ENCODE results near the gene TTYH2.

Gene TTYH2

DNA sequence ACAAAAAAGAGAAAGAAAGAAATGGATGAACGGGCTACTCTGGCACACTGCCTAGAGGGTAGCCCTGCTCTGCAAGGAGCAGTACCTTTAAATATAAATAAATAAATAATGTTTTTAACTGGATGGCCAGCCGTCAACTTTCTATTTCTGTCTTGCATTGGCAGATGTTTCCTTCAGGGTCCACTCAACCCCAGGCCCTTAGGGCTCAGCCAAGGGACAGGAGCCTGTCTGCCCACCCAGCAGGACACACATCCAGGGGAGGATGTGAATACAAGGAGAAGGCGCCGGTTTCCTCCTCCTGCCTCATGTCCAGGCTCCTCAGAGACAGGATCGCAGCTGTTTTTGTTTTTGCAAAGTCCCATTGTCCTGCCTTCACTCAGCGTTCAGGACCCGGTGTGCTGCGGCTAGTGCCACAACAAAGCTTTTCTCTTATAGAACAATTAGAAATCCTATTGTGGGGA, 22.6 kb downstream of the TTYH2 start:
- H3K4me3 Mint-ChIP-seq: no peak overlapping the region

DNA sequence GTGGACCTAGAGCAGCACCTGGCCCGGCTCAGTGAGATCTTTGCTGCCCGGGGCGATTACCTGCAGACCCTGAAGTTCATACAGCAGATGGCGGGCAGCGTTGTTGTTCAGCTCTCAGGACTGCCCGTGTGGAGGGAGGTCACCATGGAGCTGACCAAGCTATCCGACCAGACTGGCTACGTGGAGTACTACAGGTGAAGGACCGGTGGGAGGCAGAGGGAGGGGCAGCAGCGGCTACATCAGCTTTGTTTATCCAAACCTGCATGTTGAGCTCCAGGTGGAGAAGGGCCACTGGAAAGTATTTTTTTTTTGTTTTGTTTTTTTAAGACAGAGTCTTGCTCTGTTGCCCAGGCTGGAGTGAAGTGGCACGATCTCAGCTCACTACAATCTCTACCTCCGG, 23.9 kb downstream of the TTYH2 start:
- Mint-ChIP-seq H3K9me3 (no peaks in the 10 kb centered on the region), H3K36me3 (ENCODE audit: low read depth) (peaks cover 8% of the 10 kb centered on the region), H3K27ac (no peak overlapping the region), H3K4me1 (peaks cover 49% of the 10 kb centered on the region), H3K27me3 (ENCODE audit: low read depth) (peaks cover 10% of the 10 kb centered on the region), H3K4me3 (no peak overlapping the region)
- TF ChIP-seq, protein P1, sequence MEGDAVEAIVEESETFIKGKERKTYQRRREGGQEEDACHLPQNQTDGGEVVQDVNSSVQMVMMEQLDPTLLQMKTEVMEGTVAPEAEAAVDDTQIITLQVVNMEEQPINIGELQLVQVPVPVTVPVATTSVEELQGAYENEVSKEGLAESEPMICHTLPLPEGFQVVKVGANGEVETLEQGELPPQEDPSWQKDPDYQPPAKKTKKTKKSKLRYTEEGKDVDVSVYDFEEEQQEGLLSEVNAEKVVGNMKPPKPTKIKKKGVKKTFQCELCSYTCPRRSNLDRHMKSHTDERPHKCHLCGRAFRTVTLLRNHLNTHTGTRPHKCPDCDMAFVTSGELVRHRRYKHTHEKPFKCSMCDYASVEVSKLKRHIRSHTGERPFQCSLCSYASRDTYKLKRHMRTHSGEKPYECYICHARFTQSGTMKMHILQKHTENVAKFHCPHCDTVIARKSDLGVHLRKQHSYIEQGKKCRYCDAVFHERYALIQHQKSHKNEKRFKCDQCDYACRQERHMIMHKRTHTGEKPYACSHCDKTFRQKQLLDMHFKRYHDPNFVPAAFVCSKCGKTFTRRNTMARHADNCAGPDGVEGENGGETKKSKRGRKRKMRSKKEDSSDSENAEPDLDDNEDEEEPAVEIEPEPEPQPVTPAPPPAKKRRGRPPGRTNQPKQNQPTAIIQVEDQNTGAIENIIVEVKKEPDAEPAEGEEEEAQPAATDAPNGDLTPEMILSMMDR (IDR thresholded peaks at IDR 0.05; ENCODE audit: unreplicated experiment in 3 of 3): no peak

More for the DNA sequence above, 22.6 kb downstream of the TTYH2 start:
- Mint-ChIP-seq H3K4me1 (peaks cover 46% of the 10 kb centered on the region), H3K27me3 (ENCODE audit: low read depth) (peaks cover 7% of the 10 kb centered on the region), H3K9me3 (no peaks in the 10 kb centered on the region), H3K27ac (peak overlapping the region in 2 of 3 experiments; percentile 15 to 84), H3K36me3 (ENCODE audit: low read depth) (peaks cover 8% of the 10 kb centered on the region)
- TF ChIP-seq, protein P1 (IDR thresholded peaks at IDR 0.05; ENCODE audit: unreplicated experiment in 3 of 3): no peak

DNA sequence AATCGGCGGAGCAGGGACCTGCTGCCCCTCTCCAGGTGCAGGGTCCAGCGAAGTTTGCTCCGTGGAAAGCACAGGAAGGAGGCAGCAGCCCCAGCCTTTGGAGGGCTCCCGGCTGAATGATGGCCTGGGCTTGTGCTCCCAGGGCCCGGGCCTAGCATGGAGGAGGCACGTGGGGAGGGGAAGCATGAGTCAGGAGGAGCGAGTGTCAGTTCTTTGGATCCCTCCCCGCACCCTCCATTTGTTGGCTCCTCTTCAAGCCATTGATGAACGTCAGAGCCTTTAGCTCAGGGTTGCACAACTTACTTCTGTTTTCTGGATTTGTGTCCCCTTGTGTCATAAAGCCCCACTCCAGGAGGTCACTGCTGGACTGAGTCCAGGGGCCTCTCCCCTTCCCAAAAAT, 25.8 kb downstream of the TTYH2 start:
- H3K36me3 Mint-ChIP-seq (ENCODE audit: low read depth): peaks cover 8% of the 10 kb centered on the region
- no peaks in the 10 kb centered on the region for H3K9me3 Mint-ChIP-seq
- no peak overlapping the region for H3K4me3 Mint-ChIP-seq
- TF ChIP-seq, protein P1 (IDR thresholded peaks at IDR 0.05; ENCODE audit: unreplicated experiment in 3 of 3): no peak
- H3K27ac Mint-ChIP-seq: peak overlapping the region in 2 of 3 experiments; percentile 75 to 100
- peaks cover 46% of the 10 kb centered on the region for H3K4me1 Mint-ChIP-seq
- peaks cover 10% of the 10 kb centered on the region for H3K27me3 Mint-ChIP-seq (ENCODE audit: low read depth)

DNA sequence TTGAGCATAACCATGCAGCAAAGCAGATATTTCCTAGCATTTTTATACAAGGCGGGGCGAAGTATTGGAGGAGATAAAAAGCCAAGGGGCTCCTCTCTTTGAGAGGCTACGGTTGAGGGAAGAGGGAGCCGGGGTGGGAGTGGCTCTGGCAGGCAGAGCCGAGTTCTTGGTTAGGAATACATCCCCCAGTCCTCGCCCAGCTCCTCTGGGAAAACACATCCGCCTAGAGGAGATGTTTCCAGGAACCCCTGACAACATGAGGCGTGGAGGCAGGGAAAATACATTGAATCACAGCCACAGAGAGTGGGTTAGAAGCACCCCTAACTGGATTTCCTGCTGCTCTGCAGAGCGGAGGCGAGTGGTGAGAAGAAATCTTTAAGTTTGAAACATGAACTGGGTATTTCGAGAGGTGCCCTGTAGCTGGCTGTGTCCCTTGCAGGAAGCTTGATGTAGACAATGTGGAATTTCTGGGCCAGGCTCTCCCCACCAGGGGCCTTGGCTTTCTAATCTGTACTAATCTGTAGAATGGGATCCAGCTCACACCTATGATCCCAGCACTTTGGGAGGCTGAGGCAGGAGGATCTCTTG, 27.3 kb downstream of the TTYH2 start:
- Mint-ChIP-seq H3K36me3 (ENCODE audit: low read depth) (peaks cover 8% of the 10 kb centered on the region), H3K27ac (peak overlapping the region; percentile 94 to 100 (median 99)), H3K4me1 (peaks cover 46% of the 10 kb centered on the region), H3K4me3 (peak overlapping the region; percentile 26 to 67 (median 53)), H3K9me3 (no peaks in the 10 kb centered on the region), H3K27me3 (ENCODE audit: low read depth) (peaks cover 10% of the 10 kb centered on the region)
- TF ChIP-seq, protein P1 (IDR thresholded peaks at IDR 0.05; ENCODE audit: unreplicated experiment in 3 of 3): no peak

DNA sequence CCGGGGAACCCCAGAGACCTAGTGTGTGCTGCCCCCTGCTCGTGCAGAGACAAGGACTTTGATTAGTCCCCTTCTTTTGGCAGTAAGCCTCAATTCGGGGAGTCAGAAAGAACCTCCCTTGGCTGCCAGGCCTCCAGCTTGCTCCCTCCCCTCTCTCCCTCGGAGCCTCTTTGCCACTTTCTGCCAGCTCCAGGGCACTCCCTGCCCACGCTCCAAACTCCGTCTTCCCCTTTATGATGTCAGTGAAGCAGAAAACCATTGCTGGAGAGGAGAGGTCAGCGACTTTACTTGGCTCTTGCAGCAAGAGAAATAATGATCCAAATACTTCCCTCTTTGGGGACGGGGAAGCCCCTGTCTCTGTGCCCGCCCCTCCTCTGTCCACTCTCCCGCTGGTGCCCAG, 28.1 kb downstream of the TTYH2 start:
- Mint-ChIP-seq H3K27me3 (ENCODE audit: low read depth) (peaks cover 7% of the 10 kb centered on the region), H3K27ac (peak overlapping the region; percentile 4 to 100 (median 99)), H3K4me1 (peaks cover 47% of the 10 kb centered on the region), H3K4me3 (peak overlapping the region in 1 of 3 experiments; percentile 7), H3K36me3 (ENCODE audit: low read depth) (peaks cover 12% of the 10 kb centered on the region), H3K9me3 (no peaks in the 10 kb centered on the region)
- TF ChIP-seq, protein P1 (IDR thresholded peaks at IDR 0.05; ENCODE audit: unreplicated experiment in 3 of 3): no peak

DNA sequence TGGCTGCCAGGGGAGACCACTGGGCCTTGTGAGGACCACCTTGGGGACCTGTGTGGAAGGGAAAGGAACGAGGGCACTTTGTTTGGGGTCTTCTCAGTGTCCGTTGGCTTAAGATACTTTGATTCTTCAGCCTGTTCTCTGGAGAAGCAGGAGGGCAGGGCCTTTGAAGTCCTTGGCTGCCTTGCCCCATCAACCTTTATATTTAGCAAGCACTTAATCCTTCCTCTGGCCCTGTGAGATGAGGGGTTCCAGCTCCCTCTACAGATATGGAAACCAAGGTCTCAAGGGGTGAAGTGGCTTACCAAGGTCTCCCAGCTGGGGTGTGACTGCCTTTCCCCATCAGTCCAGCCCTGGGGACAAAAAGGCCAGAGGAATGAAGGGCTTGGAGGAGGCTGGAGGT, 28.5 kb downstream of the TTYH2 start:
- TF ChIP-seq, protein P1 (IDR thresholded peaks at IDR 0.05; ENCODE audit: unreplicated experiment in 3 of 3): no peak
- Mint-ChIP-seq H3K9me3 (no peaks in the 10 kb centered on the region), H3K36me3 (ENCODE audit: low read depth) (peaks cover 15% of the 10 kb centered on the region), H3K27ac (peak overlapping the region; percentile 4 to 100 (median 99)), H3K4me1 (peaks cover 49% of the 10 kb centered on the region), H3K27me3 (ENCODE audit: low read depth) (peaks cover 7% of the 10 kb centered on the region), H3K4me3 (no peak overlapping the region)

Data from nephron (organoid).